Vagina (tissue), 2 donors: ENCODE measurements around the gene MPHOSPH6.

Experiments
- POLR2A ChIP-seq, 2 donors: fragments of 450-650 bp; IDR thresholded peaks; one replicate each; pipeline ENCODE4 v1.6.1; 2017; ENCODE audit warnings: antibody characterized with exemption in 2 of 2, mild to moderate bottlenecking in 2 of 2, moderate library complexity in 2 of 2
- TF ChIP-seq, protein P1 (sequence below), 3 experiments: fragments of 450-650 bp in 2 of 3; fragments of 200-600 bp in 1 of 3; sonication (generic) in 1 of 3; IDR thresholded peaks; one replicate each; pipeline ENCODE4 v1.5.1; 2017 to 2019; ENCODE audit warnings: antibody characterized with exemption in 3 of 3, mild to moderate bottlenecking in 2 of 3, moderate library complexity in 2 of 3

DNA sequence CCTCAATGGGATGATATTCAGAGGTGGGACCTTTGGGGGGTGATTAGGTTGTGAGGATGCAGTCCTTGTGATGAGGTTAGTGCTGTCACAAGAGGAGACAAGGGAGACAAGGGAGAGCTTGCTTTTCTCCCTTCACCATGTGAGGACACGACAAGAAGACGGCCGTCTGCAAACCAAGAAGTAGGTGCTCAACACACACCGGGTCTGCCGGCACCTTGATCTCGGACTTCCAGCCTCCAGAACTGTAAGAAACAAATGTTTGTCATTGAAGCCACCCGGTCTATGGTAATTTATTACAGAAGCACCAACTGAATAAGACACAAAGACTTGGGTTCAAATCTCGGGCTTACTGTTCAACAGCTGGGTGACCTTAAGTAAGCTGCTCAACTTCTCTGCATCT, 64.9 kb downstream of the MPHOSPH6 start:
- TF ChIP-seq, protein P1, sequence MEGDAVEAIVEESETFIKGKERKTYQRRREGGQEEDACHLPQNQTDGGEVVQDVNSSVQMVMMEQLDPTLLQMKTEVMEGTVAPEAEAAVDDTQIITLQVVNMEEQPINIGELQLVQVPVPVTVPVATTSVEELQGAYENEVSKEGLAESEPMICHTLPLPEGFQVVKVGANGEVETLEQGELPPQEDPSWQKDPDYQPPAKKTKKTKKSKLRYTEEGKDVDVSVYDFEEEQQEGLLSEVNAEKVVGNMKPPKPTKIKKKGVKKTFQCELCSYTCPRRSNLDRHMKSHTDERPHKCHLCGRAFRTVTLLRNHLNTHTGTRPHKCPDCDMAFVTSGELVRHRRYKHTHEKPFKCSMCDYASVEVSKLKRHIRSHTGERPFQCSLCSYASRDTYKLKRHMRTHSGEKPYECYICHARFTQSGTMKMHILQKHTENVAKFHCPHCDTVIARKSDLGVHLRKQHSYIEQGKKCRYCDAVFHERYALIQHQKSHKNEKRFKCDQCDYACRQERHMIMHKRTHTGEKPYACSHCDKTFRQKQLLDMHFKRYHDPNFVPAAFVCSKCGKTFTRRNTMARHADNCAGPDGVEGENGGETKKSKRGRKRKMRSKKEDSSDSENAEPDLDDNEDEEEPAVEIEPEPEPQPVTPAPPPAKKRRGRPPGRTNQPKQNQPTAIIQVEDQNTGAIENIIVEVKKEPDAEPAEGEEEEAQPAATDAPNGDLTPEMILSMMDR (IDR thresholded peaks at IDR 0.05), result no peak
- no peak for TF ChIP-seq POLR2A (IDR thresholded peaks at IDR 0.05)
